Activated CD8-positive, alpha-beta memory T cell treated with anti-CD3 and anti-CD28 coated beads, Interleukin-2, amount 50 U/mL, for 48 hours (primary cell): ENCODE results near the gene C14orf132.

ENCODE experiments used
- DNase-seq: peaks from one replicate; pipeline ENCODE4 v3.0.0-alpha.2; 2020

C14orf132 gene

DNA sequence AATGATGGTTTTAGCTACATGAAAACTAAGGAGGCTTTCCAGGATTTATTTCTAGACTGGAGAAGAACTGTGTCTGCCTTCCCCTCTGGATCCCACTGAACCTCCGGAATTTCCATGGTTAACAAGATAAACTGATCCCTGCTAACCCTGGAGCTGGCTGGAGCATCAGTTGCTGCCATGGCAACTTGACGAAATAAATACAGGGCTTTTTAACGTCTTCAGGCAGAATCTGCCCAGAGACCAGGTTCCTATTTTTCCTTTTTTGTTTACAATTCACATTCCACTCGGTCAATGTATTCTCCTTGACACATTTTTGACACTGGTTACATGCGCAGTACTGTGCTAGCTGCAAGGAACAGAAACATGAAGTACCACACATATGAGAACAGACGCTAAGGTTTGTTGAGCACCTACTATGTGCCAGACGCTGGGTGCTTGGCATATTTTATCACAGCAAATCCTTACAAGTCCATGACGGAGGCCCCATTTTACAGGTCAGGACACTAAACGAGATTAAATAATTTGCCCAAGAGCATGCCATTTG is 1.7 kb downstream of the C14orf132 start:
- no peak for DNase-seq

DNA sequence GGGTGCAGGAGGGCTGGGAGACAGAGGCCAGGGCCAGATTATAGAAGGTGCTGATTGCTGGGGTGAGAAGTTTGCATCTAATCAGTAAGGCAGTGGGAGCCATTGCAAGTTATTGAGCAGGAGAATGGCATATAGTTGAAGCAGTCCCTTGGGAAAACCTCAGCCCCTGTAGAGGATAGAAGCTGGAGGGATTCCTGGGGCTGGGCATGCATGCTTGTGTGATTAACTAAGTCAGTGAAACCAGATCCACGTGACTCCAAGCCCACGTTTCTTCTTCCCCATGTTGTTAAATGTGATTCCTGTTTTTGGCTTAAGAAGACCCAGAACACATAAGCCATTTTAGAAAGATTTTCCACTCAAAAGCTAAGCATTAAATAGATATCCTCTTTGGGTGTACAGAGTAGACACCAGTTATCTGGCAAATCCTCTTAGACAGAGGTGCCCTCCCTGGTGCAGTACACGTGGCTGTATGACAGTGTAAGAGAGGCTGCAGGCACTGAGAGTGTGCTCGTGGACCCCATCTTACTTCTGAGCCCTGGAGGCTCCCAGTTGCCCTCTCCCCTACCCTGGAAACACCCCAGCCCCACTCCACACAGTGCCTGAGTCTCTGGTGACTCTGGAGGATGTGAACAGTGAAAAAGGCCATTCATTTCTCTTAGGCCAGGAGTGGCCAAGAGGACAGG is 3.2 kb downstream of the C14orf132 start:
- DNase-seq: no peak

DNA sequence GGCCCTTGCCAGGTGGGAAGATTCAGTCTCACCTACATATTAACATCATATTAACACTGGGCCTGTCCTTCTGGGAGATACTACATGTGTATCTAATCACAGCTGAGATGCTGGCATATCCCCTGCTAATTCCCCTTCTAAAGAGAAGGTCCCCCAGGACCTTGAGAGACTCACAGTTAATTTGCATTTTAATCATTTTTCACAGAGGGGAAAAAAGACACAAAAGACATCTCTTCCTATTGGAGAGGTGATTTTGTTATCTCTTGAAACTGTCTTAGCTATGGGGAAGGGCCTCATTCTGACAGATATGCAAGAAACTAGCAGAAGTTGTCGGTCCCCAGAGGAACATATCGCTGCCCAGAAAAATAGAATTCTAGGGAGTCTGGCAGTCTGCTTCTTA is 7.5 kb downstream of the C14orf132 start:
- no peak for DNase-seq

DNA sequence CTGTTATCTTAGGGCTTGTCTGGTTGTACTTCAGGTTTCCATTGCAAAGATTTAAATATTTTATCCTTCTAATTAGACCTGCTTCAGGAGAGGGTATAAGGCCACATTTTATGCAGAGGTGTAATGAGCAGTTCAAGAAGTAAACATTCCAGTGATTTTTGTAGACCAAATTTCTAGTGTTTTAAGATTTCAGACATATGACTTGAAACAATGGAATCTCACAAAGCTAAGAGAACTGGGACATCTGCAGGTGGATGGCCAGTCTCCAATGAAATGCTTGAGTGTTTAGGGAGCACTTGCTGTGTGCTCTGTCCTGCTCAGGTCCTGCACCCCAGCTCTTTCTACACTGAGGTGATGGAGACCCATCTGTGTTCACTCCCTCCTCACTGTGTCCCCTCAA is 7.9 kb downstream of the C14orf132 start:
- no peak for DNase-seq

DNA sequence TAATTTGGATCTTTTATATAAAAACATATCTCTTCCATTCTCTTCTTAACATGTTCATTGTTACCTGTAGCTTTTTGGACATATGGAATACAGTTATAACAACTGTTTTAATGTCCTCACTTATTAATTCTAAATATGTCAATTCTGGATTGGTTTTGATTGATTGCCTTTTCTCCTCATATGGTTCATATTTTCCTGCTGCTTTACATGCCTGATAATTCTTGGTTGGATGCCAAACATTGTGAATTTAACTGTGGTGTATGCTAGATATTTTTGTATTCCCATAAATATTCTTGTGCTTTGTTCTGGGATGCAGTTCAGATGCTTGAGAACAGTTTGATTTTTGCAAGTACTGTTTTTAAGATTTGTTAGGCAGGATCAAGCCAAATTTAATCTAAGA is 10.8 kb downstream of the C14orf132 start:
- DNase-seq: no peak

DNA sequence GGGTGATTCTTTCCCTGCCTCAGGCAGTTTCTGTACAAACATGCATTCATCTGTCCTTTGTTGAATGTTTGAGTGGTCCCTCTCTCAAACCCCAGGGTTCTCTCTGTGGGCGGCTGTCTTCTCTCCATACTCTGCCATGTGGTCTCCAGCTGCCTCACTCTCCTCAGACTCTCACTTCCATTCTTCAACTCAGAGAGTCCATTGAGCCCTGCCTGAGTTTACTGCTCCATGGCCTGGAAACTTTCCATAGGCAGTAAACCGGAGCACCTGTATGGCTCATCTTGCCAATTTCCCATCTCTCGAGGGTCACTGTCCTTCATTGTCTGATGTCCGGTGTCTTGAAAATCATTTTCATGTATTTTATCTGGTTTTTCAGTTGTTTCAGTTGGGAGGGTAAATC is 11.3 kb downstream of the C14orf132 start:
- DNase-seq: peak; percentile 3

DNA sequence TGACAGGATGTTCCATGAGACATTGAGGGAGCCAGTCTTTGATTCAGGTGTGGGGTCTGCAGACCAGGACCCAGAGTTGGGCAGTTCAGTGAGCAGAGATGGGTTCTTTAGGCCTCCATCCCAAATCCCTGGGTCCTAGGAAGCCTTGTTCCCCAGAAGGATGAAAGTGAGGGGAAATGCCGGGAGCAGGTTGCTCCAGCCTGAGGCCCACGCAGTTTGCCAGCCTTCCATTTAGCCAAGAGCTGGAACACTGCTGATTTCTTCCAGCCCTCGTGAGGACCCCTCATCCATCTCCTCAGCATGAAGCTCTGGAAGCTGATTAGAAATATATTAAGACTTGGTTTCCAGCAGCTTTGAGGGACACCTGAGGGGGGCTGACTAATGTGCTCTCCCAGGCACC is 12.1 kb downstream of the C14orf132 start:
- peak; percentile 18 for DNase-seq

DNA sequence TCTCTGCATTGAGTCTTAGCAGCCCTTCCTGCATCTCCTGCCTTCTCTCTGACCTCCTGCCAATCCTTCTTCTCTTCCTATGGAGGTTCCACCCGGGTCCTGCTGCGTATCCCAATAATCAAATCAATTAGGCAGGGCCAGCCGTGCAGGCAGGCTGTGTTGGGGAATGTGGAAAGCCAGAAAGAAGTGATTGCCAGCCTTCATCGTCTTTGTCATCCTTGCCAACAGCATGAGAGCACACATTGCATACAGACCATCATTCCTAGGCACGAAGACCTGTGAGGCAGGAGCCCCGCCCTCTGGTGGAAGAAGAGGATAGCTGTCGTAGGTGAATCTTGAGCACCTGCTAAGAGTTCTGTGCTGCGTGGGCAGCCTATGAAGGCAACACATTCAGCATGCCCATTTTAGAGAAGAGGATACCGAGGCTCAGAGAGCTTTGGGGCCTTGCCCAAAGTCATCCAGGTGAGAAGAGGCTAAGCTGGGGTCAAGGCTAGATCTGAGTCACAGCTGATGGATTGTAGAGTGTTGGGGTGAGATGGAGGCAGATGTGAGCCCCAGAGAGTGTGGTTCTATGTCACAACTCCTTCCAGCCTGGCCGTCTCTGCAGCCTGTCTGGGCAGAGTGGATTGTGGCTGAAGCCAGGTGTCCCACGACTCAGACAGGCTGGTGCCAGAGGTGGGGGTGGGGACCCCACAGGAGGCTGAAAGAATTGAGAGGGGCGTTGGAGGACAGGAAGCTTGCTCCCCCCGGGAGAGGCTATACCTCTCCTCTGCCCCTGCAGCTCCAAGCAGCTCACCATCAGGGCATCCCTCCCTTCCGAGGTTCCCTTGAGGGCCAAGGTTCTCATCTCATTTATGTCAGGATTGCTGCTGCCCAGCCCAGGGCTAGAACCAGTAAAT is 12.7 kb downstream of the C14orf132 start:
- peak; percentile 44 for DNase-seq

DNA sequence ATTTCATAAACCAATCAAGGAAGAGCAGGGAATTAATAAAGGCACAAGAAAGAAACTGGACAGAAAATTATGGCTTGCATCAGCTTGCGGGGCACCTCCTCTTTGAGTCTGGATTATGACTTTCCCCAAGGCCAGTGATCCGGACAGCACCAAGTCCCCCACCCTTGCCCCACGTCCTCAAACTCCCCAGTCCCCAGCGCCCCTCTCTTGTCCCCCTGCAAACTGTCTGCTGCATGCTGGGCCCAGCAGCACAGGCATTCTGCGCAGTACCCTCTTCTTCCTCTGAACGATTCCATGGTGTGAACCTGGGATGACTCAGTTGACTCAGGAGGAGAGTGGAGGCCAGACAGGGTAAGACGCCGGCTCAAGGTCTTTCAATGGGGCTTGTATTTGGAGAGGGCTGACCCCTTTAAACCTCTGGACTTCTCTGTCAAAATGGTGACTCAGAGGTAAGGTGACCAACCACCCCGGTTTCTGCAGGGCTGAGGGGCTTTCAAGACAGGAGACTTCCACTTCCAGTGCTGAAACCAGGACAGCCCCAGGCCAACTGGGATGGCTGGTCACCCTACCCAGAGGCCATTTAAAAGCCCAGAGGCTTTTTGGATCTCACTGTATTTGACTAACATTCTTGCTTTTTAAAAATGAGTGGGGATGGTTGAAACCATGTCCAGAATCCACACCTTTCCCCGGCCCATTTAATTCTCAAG is 13.5 kb downstream of the C14orf132 start:
- DNase-seq: peak; percentile 22

DNA sequence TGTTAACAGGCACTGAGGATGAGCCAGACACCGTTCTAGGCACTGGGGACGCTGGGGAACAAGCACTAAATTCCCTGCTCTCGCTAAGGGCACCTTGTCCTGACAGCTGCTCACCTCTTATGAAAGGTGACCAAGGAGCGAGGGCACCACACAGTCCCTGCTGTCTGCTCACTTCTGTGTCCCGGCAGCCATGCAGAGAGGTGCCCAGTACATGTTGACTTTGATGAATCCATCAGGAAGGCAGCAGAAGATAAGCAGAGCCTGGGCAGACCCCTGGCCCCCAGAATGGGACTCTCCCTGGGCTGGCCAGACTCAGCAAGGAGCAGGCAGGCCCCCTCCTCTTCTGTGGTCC is 14.1 kb downstream of the C14orf132 start:
- no peak for DNase-seq

DNA sequence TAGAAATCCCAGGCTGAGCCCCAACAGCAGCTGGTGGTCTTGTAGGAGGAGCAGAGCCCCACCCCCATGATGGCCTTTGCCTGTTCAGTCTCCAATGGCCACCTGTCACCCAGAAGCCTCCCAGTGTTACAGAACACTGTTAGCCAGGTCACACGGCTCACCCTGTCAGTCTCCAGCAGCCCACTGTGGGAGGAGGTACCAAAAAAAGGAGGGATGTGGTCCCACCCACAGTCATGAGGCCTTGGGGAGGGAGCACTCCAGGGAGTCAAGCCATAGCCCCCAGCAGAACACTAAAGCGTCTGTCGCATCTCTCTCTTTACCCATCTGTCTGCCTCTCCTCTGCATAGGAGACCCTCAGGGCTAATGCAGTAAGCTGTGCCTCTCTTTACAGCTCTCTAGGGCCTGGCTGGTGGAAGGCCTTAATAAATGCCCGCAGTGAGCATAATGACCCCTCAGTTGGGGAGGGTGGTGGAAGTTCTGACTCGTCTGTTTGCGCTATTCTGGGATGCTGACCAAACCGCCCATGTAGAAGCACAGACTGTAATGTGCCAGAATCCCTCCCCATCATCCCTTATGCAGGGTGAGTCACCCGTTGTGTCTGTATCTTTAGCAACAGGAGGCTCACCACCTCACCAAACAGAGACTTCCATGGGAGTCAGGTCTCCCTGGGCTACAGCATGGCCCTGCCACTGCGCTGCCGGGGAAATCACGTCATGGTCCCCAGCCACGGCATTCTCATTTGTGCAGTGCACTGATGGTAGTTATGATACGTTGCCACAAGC is 14.6 kb downstream of the C14orf132 start:
- peak; percentile 25 for DNase-seq

DNA sequence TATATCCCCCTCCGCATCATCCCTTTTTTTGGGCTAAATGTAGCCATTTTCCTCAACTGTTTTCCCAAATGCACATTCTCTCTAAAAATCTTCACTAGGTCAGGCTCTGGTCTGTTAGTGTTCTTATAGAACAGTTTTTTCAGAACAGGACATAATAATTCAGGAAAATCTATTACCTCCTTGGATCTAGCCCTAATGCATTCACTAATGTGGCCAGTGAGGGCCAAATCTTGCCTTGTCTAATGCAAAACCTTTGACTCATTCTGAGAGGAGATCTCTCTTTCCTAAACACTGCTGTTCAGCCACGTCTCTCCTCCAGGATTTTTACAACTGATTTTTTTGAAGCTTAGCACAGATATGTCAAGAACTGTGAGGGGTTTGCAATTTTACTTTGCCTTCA is 15.5 kb downstream of the C14orf132 start:
- no peak for DNase-seq

DNA sequence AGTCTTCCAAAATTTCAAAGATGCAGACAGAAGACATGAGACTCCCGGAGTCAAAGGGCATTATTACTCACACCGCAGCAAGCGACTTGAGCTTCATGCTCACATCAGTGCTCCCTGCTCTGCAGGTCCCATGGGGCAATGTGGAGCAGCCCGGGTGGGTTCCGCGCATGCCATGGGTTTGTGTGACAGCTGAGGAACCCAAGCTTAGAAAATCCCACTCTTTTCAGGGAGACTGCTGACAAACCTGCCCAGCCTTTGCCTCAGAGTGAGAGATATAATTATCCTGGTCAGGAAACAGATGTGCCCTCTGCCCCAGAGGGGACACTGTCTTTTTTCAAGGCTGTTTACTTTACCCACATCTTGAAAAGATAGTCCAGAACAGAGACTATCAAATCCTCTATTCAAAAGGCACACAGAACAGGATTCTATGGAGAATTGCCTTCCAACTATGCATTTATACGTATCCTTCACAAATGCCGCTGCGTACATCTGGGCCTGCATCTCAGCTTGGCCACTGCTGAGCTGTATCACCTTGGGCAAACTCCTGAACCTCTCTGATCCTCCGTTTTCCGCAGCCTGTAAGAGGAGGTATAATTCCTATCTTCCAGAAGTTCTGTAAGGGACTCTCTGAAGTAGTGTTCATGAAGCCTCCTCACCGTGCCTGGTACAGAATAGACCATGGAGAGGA is 16.0 kb downstream of the C14orf132 start:
- DNase-seq: peak; percentile 18

DNA sequence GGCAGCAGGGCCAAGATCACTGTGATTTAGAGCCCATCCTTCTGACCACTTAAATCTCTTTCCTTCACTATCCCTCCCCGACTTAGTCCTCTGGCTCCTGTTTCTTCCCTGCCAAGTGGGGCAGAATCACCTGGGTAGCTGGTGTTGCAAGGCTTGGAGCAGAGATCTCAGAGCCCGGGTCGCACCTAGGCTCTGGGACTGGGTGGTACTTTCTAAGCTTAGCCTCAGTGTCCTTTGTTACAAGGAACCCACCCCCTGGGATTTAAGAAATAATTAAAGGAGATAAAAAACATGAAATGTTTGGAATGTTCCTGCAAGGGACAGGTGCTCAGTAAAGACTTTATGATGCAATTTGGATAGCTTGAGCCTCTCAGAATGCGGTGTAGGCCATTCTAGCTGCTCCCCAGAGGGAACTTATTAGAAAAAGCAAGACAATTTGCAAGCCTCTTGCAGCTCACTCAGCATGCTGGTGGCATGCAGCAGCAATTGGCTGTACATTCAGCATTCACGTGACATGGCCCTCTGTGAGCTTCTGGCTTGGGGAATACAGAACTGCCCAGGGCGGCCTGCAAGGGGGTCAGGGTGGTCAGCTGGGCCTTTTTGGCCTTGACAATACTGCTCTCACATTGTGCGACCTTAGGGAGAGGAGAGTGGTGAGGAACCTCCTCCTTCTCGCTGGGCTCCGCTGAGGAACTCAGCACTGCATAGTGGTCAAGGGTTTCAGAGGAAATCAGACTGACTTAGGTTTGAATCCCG is 16.8 kb downstream of the C14orf132 start:
- peak; percentile 39 for DNase-seq

DNA sequence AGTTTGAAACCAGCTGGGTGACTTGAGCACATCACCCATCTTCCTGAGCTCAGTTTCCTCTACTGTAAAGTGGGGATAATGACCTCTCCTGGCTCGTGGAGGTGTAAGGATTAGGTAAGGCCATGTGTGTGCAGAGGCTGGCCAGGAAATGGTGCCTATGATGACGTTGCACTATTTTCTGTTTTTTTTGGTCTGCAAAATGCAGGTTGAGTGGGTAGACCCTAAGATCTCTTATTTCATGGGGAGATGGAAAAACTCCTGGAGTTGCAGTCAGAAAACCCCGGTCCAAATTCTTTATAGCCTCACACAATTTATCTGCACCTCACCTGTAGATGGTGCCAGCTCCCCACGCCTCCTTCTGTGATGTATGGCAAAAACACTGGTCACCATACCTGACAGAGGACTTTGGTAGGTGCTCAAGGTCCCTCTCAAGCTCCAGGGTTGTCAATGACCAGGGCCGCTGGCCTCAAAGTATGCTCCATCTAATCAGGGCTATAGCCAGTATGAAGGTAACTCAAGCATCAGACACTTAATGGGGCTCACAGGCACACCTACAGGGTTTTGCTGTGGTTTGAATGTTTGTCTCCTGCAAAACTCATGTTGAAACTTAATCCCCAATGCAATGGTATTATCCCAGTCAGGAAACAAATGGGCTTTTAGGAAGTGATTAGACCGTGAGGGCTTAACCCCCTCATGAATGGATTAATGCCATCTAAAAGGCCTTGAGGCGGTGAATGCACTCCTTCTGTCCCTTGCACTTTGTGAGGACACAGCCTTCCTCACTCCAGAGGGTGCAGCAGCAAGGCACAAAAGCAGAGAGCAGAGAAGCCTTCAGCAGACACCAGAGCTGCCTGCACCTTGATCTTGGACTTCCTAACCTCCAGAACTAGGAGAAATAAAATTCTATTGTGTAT is 17.6 kb downstream of the C14orf132 start:
- DNase-seq: peak; percentile 4

DNA sequence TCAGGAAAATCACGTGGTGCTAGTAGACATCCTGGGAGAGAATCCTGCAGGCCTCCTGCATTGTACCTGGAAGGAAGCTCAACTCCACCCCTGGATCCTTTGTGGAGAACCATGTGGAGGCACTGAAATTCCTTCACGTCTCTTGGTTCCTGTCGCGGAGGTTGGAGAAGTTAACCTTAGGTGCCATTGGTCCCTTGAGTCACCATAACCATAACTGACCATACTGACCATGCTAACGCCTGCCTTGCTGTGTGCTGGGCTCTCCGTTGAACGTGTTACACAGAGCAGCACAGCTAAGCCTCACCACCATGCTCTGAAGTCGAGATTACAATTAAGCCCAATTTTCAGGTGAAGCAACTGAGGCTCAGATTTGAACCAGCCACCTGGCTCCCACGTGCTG is 18.6 kb downstream of the C14orf132 start:
- DNase-seq: peak; percentile 8

DNA sequence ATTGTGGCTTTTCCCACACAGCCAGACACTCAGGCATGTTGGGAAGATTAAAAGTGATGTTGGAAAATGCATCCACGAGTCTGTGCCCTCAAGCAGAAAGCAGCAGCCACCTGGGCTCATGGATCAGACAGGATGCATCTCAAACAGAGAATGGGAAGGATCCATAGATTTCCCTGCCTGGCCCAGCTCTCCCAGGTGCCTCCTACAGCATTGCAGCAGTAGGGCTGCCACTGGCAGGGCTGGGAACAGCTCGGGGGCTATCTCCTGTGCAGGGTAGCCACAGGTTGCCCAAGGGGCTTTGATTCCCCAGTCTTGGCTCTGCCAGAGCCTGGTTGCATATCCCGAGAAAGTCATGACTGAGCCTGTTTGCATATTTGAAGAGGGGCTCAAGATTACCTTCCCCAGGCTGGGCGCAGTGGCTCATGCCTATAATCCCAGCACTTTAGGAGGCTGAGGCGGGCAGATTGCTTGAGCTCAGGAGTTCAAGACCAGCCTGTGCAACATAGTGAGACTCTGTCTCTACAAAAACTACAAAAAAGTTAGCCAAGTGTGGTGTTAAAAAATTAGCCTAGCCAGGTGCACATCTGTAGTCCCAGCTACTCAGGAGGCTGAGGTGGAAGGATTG is 19.5 kb downstream of the C14orf132 start:
- DNase-seq: peak; percentile 13

DNA sequence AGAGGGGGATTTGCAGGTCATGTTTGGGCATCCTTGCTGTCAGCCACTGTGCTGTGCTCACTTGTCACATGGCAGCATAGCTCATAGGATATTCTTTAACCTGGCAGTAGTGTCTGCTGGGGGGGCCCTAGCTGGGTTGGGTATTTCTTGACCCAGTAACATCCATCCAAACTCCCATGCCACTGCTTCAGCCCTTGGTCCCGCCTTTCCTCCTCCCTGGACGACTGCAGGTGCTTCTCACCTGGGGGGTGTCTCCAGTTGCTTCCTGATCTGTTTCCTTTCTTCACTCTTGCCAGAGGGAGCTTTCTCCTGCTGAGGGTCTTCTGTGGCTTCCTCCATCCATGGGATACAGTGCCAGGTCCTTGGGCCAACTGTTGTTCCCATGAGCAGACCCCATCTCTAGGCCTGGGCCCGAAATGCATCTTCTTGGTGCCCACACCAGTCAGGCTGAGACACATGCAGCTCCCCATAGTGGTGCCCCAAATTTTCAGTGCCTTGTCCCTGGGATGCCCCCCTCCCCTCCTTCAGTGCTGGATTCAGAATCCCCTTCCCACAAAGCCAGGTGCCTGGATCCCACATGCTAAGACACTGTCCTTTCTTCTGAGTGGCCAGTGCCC is 20.5 kb downstream of the C14orf132 start:
- DNase-seq: peak; percentile 22
